HAP-1 (cell line): Measurements from ENCODE around the gene UBE2O.

Experiments used
- DNase-seq, 2 experiments: peaks; one replicate each; pipeline ENCODE4 v3.0.0-alpha.2; 2016 to 2020; ENCODE audit warnings: low spot score in 2 of 2
- H3K27me3 ChIP-seq: fragments of 250-450 bp; sonication (Bioruptor Pico); 2 replicates; pipeline ENCODE4 v1.5.1; 2020; ENCODE audit warnings: low read depth, mild to moderate bottlenecking, moderate library complexity
- H3K36me3 ChIP-seq: fragments of 250-450 bp; sonication (Bioruptor Pico); replicated peaks from 2 replicates; pipeline ENCODE4 v1.5.1; 2020; ENCODE audit warnings: mild to moderate bottlenecking
- H3K4me1 ChIP-seq: fragments of 250-450 bp; sonication (Bioruptor Pico); 2 replicates; pipeline ENCODE4 v1.5.1; 2020; ENCODE audit warnings: mild to moderate bottlenecking
- H3K4me3 ChIP-seq: fragments of 250-450 bp; sonication (Bioruptor Pico); 2 replicates; pipeline ENCODE4 v1.5.1; 2020; ENCODE audit warnings: mild to moderate bottlenecking, moderate library complexity
- H3K9me3 ChIP-seq: fragments of 250-450 bp; sonication (Bioruptor Pico); 2 replicates; pipeline ENCODE4 v1.5.1; 2020; ENCODE audit warnings: mild to moderate bottlenecking, moderate library complexity
- in situ Hi-C: fragments of 300-500 bp; cut with MboI; formaldehyde crosslinking; loops from 3 replicates; pipeline ENCODE4 v1.14.3; 2020; ENCODE audit warnings: low sequenced_read_pairs, inconsistent platforms, mixed read lengths

Gene UBE2O

DNA sequence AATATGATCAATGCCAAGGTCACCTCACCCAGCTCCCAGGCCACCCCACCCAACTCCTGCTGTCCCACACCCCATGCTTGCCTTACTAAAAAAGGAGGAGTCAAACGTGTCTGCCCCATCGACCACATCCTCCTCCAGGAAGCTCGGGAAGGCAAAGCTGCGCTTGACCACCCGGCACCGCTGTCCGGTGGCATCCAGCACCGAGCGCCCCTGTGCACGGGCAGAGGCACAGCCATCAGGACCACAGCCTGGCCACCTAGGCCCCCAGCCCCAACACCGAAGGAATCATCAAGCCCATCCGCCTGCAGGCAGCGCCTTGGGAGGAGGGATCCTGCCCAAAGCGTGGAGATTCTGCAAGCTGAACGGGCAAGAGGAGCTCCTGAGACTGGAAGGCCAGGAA lies 24.6 kb upstream of the UBE2O start:
- H3K36me3 ChIP-seq = 0 out of 2 replicates have a peak, but pooled peaks cover 3% of the 10 kb centered on the region
- no peaks in the 10 kb centered on the region for H3K9me3 ChIP-seq
- no peak for DNase-seq
- in situ Hi-C loops = no loop called here
- no peak overlapping the region for H3K4me3 ChIP-seq
- H3K27me3 ChIP-seq = no peaks in the 10 kb centered on the region
- 0 out of 2 replicates have a peak, but pooled peaks cover 7% of the 10 kb centered on the region for H3K4me1 ChIP-seq

DNA sequence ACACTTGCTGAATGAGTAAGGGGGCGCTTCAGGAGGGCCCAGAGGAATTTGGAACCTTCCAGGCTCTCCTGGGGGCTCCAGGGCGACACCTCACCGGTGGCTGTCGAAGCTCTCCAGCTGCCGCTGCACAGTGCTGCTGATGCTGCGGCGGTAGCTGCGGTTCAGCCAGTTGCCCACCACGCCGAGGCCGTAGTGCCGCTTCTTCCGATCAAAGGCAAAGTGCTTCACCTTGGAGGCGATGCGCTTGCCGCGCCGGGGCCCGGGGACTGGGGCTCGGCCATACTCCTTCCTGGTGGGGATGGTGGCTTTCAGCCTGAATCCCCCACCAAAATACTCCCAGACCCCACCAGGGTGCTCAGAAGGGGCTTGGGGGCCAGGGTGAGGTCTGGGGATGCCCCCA lies 23.8 kb upstream of the UBE2O start:
- H3K27me3 ChIP-seq = no peaks in the 10 kb centered on the region
- no peak for DNase-seq
- H3K9me3 ChIP-seq = no peaks in the 10 kb centered on the region
- in situ Hi-C loops = no loop called here
- H3K4me3 ChIP-seq = no peak overlapping the region
- 0 out of 2 replicates have a peak, but pooled peaks cover 7% of the 10 kb centered on the region for H3K4me1 ChIP-seq
- H3K36me3 ChIP-seq = peaks cover 3% of the 10 kb centered on the region; the same call in 1 of the 2 replicates

DNA sequence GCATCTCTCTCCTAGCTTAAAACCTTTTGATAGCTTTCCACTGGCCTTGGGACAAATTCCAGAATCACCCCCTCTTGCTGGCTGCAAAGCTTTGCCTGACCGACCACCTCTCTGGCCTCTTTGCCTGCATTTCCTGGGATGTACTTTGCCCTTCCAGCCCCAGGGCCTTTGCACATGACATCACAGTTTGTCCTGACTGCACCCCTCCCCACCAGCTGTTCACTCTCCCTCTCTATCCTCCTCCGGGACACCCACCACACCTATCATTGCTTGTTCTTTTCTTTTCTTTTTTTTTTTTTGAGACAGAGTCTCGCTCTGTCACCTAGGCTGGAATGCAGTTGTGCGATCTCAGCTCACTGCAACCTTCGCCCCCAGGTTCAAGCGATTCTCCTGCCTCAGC lies 22.4 kb upstream of the UBE2O start:
- Histone ChIP-seq H3K36me3 (peaks cover 3% of the 10 kb centered on the region; the same call in 1 of the 2 replicates), H3K9me3 (no peaks in the 10 kb centered on the region), H3K27me3 (no peaks in the 10 kb centered on the region), H3K4me1 (0 out of 2 replicates have a peak, but pooled peaks cover 2% of the 10 kb centered on the region), H3K4me3 (no peak overlapping the region)
- no peak for DNase-seq
- in situ Hi-C loops = no loop called here

DNA sequence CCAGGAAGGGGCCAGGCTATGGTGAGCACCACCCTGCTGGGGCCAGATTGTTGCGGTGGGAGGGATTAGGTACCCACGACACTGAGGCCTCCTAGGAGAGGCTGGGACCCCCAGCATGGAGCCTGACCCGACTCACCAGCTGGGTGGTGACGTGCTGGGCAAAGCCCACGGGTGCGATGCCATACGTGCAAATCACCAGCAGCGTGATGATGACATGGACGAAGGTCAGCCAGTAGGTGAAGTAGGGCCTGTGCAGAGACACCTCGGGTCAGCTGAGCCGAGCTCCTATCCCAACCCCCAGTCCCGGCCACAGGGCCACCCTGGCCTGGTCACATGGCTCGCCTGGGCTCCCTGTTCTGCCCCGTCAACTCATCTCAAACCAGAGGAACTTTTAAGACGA lies 21.9 kb upstream of the UBE2O start:
- no peaks in the 10 kb centered on the region for H3K27me3 ChIP-seq
- in situ Hi-C loops = no loop called here
- H3K4me1 ChIP-seq = no peaks in the 10 kb centered on the region
- no peak for DNase-seq
- H3K36me3 ChIP-seq = peaks cover 3% of the 10 kb centered on the region; the same call in 1 of the 2 replicates
- no peak overlapping the region for H3K4me3 ChIP-seq
- no peaks in the 10 kb centered on the region for H3K9me3 ChIP-seq

DNA sequence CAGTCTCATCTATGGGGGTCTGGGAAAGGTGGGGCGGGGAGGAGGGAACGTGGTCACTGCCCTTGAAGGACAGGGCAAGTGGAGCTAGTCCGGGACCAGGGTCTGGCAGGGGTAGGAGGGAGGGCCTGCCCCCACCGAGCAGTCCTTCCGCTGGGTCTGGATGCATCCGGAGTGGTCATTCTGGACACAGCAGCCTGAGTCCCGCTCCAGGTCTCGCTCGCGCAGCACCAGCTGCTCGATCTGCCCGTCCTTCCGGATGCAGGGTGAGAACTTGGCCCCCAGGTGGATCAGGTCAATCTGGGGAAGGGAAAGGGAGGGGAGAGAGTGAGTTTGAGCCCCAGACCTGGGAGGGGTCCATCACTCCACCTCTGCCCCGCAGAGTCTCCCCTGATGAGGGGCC lies 21.3 kb upstream of the UBE2O start:
- no peaks in the 10 kb centered on the region for H3K27me3 ChIP-seq

GRCh38 chr17:76473541-76473985 lies 20.6 kb upstream of the UBE2O start:
- DNase-seq = no peak
- in situ Hi-C loops = no loop called here

More for the DNA sequence above, 21.3 kb upstream of the UBE2O start:
- H3K36me3 ChIP-seq = peaks cover 3% of the 10 kb centered on the region; the same call in 1 of the 2 replicates
- H3K4me3 ChIP-seq = no peak overlapping the region
- DNase-seq = no peak
- no peaks in the 10 kb centered on the region for H3K9me3 ChIP-seq
- in situ Hi-C loops = no loop called here
- no peaks in the 10 kb centered on the region for H3K4me1 ChIP-seq

DNA sequence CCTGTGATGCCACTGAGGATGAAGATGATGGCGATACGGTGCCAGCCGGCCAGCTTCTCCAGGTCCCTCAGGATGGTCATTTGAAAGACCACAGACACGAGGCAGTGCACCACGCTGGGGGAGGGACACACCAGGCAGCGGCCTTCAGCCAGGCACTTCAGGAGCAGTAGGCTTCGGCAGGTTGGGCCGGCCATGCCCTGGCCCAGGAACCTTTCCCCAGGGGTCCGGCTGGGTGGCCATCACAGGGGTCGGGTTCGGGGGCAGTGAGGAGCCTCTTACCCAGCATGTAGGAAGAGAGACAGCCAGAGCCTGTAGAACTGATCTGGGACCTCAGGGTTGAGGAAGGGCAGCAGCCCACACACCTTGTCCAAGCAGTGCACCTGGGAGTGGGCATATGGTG lies 19.8 kb upstream of the UBE2O start:
- no peak overlapping the region for H3K4me3 ChIP-seq
- in situ Hi-C loops = no loop called here
- no peaks in the 10 kb centered on the region for H3K9me3 ChIP-seq
- peaks cover 3% of the 10 kb centered on the region; the same call in 1 of the 2 replicates for H3K36me3 ChIP-seq
- DNase-seq = no peak
- no peaks in the 10 kb centered on the region for H3K4me1 ChIP-seq
- H3K27me3 ChIP-seq = no peaks in the 10 kb centered on the region

More at GRCh38 chr17:76473541-76473985, 20.6 kb upstream of the UBE2O start:
- Histone ChIP-seq H3K9me3 (no peaks in the 10 kb centered on the region), H3K4me3 (no peak overlapping the region), H3K4me1 (no peaks in the 10 kb centered on the region), H3K36me3 (peaks cover 3% of the 10 kb centered on the region; the same call in 1 of the 2 replicates), H3K27me3 (no peaks in the 10 kb centered on the region)

- Histone ChIP-seq H3K27me3 (no peaks in the 10 kb centered on the region), H3K36me3 (peaks cover 3% of the 10 kb centered on the region; the same call in 1 of the 2 replicates), H3K4me1 (no peaks in the 10 kb centered on the region), H3K4me3 (no peak overlapping the region), H3K9me3 (no peaks in the 10 kb centered on the region)
- in situ Hi-C loops = no loop called here
- no peak for DNase-seq
Measured at GRCh38 chr17:76472258-76472645, 19.3 kb upstream of the UBE2O start.

GRCh38 chr17:76471498-76472257 lies 18.7 kb upstream of the UBE2O start:
- H3K4me3 ChIP-seq = no peak overlapping the region
- in situ Hi-C loops = no loop called here
- H3K9me3 ChIP-seq = no peaks in the 10 kb centered on the region
- DNase-seq = no peak
- peaks cover 3% of the 10 kb centered on the region; the same call in 1 of the 2 replicates for H3K36me3 ChIP-seq
- H3K4me1 ChIP-seq = no peaks in the 10 kb centered on the region
- no peaks in the 10 kb centered on the region for H3K27me3 ChIP-seq

DNA sequence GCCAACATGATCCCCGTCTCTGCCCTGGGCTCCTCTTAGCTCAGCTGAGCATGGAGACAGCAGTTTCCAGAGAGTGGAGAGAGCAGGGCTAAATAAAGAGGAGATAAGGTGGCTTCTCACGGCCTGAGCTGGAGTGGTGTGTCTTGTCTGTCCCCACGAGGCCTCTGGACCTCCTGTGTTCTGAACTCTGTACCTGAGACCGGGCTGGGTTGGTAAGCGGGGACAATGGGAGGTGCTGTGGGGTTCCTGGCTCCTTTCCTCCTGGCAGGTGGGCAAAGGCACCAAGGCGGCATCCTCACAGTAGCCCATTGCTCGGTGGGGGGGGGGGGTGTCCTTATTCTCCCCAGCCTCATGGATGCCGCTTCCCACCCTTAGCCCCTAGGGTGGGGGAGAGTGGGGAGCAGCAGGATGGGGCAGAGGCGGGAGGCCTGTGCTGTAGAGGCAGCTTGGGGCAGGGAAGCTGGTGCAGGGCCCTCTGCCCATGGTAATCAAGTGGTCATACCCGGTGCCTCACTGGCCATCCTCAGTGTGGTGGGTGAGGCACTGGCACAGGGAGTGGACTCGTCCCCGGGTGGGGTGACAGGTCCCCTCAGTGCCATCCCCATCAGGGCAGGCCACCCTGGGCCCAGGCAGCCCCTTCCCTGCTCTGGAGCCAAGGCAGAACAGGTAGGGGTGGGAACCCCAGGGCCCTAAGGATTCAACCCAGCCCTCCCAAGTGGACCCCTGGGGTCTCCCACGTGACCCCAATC lies 17.2 kb upstream of the UBE2O start:
- Histone ChIP-seq H3K9me3 (no peaks in the 10 kb centered on the region), H3K4me1 (no peaks in the 10 kb centered on the region), H3K4me3 (no peak overlapping the region), H3K36me3 (peaks cover 3% of the 10 kb centered on the region; the same call in 1 of the 2 replicates), H3K27me3 (no peaks in the 10 kb centered on the region)
- in situ Hi-C loops = loop anchor here (5.0 kb wide), 1 partner anchor 37 kb away; no protein-coding TSS in a partner anchor
- DNase-seq = no peak

- no peaks in the 10 kb centered on the region for H3K4me1 ChIP-seq
- DNase-seq = no peak
- H3K36me3 ChIP-seq = peaks cover 3% of the 10 kb centered on the region; the same call in 1 of the 2 replicates
- H3K27me3 ChIP-seq = no peaks in the 10 kb centered on the region
- H3K9me3 ChIP-seq = no peaks in the 10 kb centered on the region
- H3K4me3 ChIP-seq = no peak overlapping the region
- in situ Hi-C loops = loop anchor here (5.0 kb wide), 1 partner anchor 38 kb away; no protein-coding TSS in a partner anchor
Measured at GRCh38 chr17:76469076-76469990, 16.4 kb upstream of the UBE2O start.

DNA sequence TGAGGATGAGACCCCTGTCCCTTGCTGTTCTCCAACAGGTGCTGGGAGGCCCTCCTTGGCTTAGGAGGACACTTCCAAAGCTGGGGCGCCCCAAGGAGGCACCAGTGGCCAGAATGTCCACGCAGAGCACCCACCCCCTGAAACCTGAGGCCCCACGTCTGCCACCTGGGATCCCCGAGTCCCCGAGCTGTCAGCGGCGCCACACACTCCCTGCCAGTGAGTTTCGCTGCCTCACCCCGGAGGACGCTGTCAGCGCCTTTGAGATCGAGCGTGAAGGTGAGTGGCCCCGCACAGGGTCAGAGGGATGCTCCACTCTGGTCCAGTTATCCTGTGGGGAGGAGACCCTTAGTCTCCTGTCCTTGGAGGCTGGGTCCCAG lies 15.7 kb upstream of the UBE2O start:
- Histone ChIP-seq H3K4me1 (no peaks in the 10 kb centered on the region), H3K4me3 (no peak overlapping the region), H3K27me3 (no peaks in the 10 kb centered on the region), H3K36me3 (no peaks in the 10 kb centered on the region; the same call in 1 of the 2 replicates), H3K9me3 (no peaks in the 10 kb centered on the region)
- no peak for DNase-seq
- in situ Hi-C loops = loop anchor here (5.0 kb wide), 1 partner anchor 39 kb away; no protein-coding TSS in a partner anchor
